Activated naive CD4-positive, alpha-beta T cell treated with anti-CD3 and anti-CD28 coated beads, Interleukin-2, amount 50 U/mL, for 72 hours (primary cell): ENCODE results near the gene USH2A. TPM values are rescaled to one million over a fixed set of nuclear protein-coding genes. Genes with fewer than 3 reads are reported as not detected.

Experiments used
- ATAC-seq, 2 donors: fragments of 150-1000 bp; cut with Tn5 transposase; 2 replicates each; pipeline ENCODE4 v1.10.0; 2021; ENCODE audit warnings: mild to moderate bottlenecking in 2 of 2, moderate library complexity in 2 of 2
- DNase-seq, 2 donors: peaks; one replicate each; pipeline ENCODE4 v3.0.0; 2021 to 2022; ENCODE audit warnings: low spot score in 2 of 2
- H3K27ac Mint-ChIP-seq, 2 donors: one replicate each; pipeline ENCODE4 v1.8.0; 2022; ENCODE audit warnings: mild to moderate bottlenecking in 2 of 2, mixed read lengths in 2 of 2
- H3K36me3 Mint-ChIP-seq, 2 donors: one replicate each; pipeline ENCODE4 v1.8.0; 2022; ENCODE audit warnings: mixed read lengths in 2 of 2
- H3K9me3 Mint-ChIP-seq, 2 donors: one replicate each; pipeline ENCODE4 v1.8.0; 2022; ENCODE audit warnings: mixed read lengths in 2 of 2
- total RNA-seq, 2 donors: library from RNA; stranded (reverse); gene quantifications; one replicate each; pipeline ENCODE4 v1.2.3, GENCODE V29; 2022

USH2A gene
- total RNA-seq, 2 donors from 2014 or later, result not detected

GRCh38 chr1:216200941-216201340, 222.3 kb downstream of the USH2A start:
- ATAC-seq (no peak), DNase-seq (no peak)
- H3K36me3 Mint-ChIP-seq, result no peaks in the 10 kb centered on the region
- H3K9me3 Mint-ChIP-seq, result peaks cover 4 to 7% of the 10 kb centered on the region in 2 donors
- no peak overlapping the region for H3K27ac Mint-ChIP-seq

DNA sequence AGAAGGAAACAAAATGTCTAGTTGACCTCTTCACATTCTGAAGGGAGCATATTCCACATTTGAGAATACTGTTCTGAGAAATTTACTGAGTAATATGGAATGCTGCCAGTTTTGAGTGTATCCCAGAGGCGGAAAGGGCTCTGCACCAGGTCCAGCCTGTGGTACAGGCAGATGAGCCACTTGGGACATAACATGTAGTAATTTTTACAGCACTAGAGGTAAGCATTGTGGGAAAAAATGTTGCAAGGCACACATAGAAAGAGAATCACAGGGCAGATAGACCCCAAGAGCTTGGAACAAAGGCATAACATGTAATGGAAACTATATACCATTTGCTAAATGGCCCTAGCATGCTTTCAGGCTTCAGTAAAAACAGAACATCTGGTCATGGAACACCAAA, 228.5 kb downstream of the USH2A start:
- Mint-ChIP-seq H3K9me3 (peaks cover 6 to 7% of the 10 kb centered on the region in 2 donors), H3K36me3 (no peaks in the 10 kb centered on the region), H3K27ac (no peak overlapping the region)
- ATAC-seq (no peak), DNase-seq (no peak)

GRCh38 chr1:216193839-216194443, 229.3 kb downstream of the USH2A start:
- ATAC-seq, result no peak
- peaks cover 6 to 7% of the 10 kb centered on the region in 2 donors for H3K9me3 Mint-ChIP-seq
- no peak for DNase-seq
- no peaks in the 10 kb centered on the region for H3K36me3 Mint-ChIP-seq
- no peak overlapping the region for H3K27ac Mint-ChIP-seq

DNA sequence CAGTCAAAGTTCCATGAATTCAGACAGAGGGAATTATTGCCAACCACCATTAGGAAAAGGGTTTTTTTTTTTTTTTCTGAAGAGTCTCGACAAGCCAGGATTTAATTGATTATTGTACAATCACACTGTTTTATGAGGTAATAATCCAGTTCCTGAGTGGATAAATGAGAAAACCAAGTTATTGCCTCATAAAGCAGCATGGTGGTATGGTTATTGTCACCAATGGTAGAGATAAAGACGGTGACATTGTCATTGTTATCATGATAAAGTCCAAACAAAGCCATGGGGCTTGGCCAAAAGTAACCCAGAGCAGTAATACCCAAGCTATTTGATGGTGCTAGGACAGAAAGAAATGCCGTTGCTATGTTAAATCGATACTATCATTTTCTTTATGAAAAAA, 232.8 kb downstream of the USH2A start:
- Mint-ChIP-seq H3K9me3 (peaks cover 13 to 22% of the 10 kb centered on the region in 2 donors), H3K27ac (no peak overlapping the region), H3K36me3 (peaks cover 0 to 6% of the 10 kb centered on the region in 2 donors)
- DNase-seq (no peak), ATAC-seq (no peak)

- Mint-ChIP-seq H3K9me3 (peaks cover 10 to 16% of the 10 kb centered on the region in 2 donors), H3K27ac (no peak overlapping the region), H3K36me3 (peaks cover 0 to 6% of the 10 kb centered on the region in 2 donors)
- ATAC-seq, result no peak
- no peak for DNase-seq
Measured at GRCh38 chr1:216186816-216187215, 236.4 kb downstream of the USH2A start.

DNA sequence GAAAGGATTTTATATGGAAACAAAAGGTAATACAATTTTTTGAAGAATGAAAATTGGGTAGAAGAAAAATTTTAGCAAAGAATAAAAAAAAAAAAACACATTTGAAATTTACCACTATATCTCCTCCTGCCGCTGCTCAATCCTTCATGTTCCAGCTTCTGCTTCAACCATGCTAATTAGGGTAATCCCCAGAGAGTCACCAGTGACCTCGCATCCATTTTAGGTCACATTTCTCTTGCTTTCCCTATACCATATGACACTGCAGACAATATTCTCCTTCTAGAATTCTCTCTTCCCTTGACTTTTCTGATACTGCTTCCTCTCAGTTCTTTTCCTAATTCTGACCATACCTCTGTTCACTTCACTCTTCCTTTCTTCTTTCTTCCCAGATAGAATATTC, 237.1 kb downstream of the USH2A start:
- Mint-ChIP-seq H3K36me3 (peaks cover 0 to 6% of the 10 kb centered on the region in 2 donors), H3K27ac (no peak overlapping the region), H3K9me3 (peaks cover 10 to 16% of the 10 kb centered on the region in 2 donors)
- DNase-seq (no peak), ATAC-seq (no peak)

DNA sequence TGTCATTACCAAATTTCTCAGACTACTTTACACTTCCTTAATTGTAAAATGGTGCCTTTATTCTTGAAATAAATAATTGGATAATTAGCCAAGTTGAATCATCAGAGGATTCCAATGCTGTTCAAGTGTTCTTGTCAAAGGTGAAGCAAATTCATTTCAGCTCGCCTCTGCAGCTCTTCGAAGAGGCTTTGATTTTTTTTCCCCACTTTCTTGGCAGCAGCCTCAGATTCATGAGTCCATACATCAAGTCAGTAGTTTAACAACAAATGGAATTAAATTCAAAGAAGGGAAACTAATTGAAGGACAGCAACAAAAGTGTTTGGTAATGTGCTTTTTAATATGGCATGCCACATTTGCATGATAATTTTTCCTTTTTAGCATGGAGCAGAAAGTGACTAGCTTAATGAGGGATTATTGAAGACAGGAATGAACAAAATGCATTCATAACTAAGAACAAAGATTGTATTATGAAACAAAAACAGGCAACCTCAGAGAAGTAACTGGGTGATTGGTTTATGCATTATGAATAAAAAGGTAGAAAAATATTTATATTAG, 239.0 kb downstream of the USH2A start:
- DNase-seq (no peak), ATAC-seq (no peak)
- Mint-ChIP-seq H3K9me3 (peaks cover 10 to 16% of the 10 kb centered on the region in 2 donors), H3K36me3 (peaks cover 0 to 6% of the 10 kb centered on the region in 2 donors), H3K27ac (no peak overlapping the region)

GRCh38 chr1:216183454-216183853, 239.8 kb downstream of the USH2A start:
- DNase-seq, result no peak
- Mint-ChIP-seq H3K36me3 (peaks cover 0 to 6% of the 10 kb centered on the region in 2 donors), H3K9me3 (peaks cover 10 to 16% of the 10 kb centered on the region in 2 donors), H3K27ac (no peak overlapping the region)
- ATAC-seq, result no peak

DNA sequence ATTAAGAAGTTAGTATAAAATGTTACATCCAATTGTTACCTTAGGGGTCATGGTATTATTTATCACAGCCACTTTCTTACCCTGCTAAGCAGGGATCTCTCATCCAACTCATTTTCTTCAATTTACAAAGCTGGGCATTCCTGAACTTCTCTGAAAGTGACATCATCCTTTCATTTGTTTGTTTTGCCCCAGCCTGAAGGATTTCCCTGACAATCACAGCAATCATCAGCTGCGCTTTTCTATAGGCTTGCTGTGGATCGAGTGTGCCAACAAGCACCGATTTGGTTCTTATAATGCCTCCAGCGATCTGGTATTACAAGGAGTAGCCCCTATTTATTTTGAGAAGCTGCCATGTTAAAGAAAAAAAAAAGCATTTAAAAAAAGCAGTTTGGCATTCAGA, 240.2 kb downstream of the USH2A start:
- peaks cover 0 to 6% of the 10 kb centered on the region in 2 donors for H3K36me3 Mint-ChIP-seq
- no peak for DNase-seq
- ATAC-seq, result no peak
- H3K27ac Mint-ChIP-seq, result no peak overlapping the region
- H3K9me3 Mint-ChIP-seq, result peaks cover 10 to 12% of the 10 kb centered on the region in 2 donors

GRCh38 chr1:216181590-216181989, 241.7 kb downstream of the USH2A start:
- Mint-ChIP-seq H3K9me3 (peaks cover 4 to 7% of the 10 kb centered on the region in 2 donors), H3K27ac (no peak overlapping the region), H3K36me3 (peaks cover 0 to 1% of the 10 kb centered on the region in 2 donors)
- ATAC-seq, result no peak
- no peak for DNase-seq

DNA sequence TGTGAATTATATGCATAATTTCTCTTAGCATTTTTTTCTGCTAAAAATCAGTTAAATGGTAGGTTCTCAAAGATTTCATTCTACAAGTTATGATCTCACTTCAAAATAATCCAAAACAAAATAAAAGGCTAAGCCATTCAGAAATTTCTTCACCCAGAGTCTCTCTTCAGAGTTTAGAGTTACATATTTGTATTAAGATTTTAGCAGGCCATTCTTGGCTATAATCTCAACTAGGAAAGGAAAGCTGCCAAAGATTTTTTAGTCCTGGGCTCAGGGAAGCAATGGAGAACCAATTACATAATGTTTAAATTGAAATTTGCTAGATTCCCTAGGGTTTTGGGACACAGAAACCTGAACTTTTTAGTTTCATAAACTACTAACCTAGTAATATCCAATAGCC, 245.0 kb downstream of the USH2A start:
- Mint-ChIP-seq H3K9me3 (peaks cover 0 to 4% of the 10 kb centered on the region in 2 donors), H3K36me3 (no peaks in the 10 kb centered on the region), H3K27ac (no peak overlapping the region)
- no peak for DNase-seq
- ATAC-seq, result no peak

DNA sequence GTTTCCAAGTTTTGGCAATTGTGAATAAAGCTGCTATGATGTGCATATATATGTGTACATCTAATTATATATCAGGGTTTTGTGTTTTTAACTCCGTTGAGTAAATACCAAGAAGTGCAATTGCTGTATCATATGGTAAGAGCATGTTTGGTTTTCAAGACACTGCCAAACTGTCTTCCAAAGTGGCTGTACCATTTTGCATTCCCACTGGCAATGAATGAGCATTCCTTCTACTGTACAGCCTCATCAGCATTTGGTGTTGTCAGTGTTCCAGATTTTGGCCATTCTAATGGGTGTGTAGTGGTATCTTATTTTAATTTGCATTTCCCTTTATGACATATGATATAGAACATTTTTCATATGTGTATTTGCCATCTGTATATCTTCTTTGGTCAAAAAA, 246.3 kb downstream of the USH2A start:
- H3K36me3 Mint-ChIP-seq, result no peaks in the 10 kb centered on the region
- DNase-seq (no peak), ATAC-seq (no peak)
- no peak overlapping the region for H3K27ac Mint-ChIP-seq
- peaks cover 0 to 4% of the 10 kb centered on the region in 2 donors for H3K9me3 Mint-ChIP-seq

GRCh38 chr1:216175714-216176113, 247.5 kb downstream of the USH2A start:
- no peak for DNase-seq
- H3K36me3 Mint-ChIP-seq, result no peaks in the 10 kb centered on the region
- no peak overlapping the region for H3K27ac Mint-ChIP-seq
- H3K9me3 Mint-ChIP-seq, result peaks cover 0 to 4% of the 10 kb centered on the region in 2 donors
- no peak for ATAC-seq

GRCh38 chr1:216173376-216173995, 249.8 kb downstream of the USH2A start:
- H3K27ac Mint-ChIP-seq, result peak overlapping the region in 1 of 2 donors; percentile 44
- H3K9me3 Mint-ChIP-seq, result peaks cover 0 to 4% of the 10 kb centered on the region in 2 donors
- ATAC-seq (no peak), DNase-seq (no peak)
- no peaks in the 10 kb centered on the region for H3K36me3 Mint-ChIP-seq

GRCh38 chr1:216169351-216169750, 253.9 kb downstream of the USH2A start:
- no peak overlapping the region for H3K27ac Mint-ChIP-seq
- ATAC-seq, result no peak
- peaks cover 11% of the 10 kb centered on the region in 2 donors for H3K9me3 Mint-ChIP-seq
- H3K36me3 Mint-ChIP-seq, result no peaks in the 10 kb centered on the region
- DNase-seq, result no peak

GRCh38 chr1:216168546-216168945, 254.7 kb downstream of the USH2A start:
- Mint-ChIP-seq H3K9me3 (peaks cover 11 to 13% of the 10 kb centered on the region in 2 donors), H3K27ac (no peak overlapping the region), H3K36me3 (no peaks in the 10 kb centered on the region)
- ATAC-seq (no peak), DNase-seq (no peak)

GRCh38 chr1:216154063-216154462, 269.2 kb downstream of the USH2A start:
- DNase-seq (no peak), ATAC-seq (no peak)
- Mint-ChIP-seq H3K36me3 (peaks cover 0 to 8% of the 10 kb centered on the region in 2 donors), H3K9me3 (peaks cover 14 to 17% of the 10 kb centered on the region in 2 donors), H3K27ac (no peak overlapping the region)

- DNase-seq (no peak), ATAC-seq (no peak)
- Mint-ChIP-seq H3K9me3 (peaks cover 19 to 21% of the 10 kb centered on the region in 2 donors), H3K27ac (no peak overlapping the region), H3K36me3 (peaks cover 0 to 8% of the 10 kb centered on the region in 2 donors)
Measured at GRCh38 chr1:216153130-216153529, 270.1 kb downstream of the USH2A start.
